ENCODE results near the gene MYOM1.

The MYOM1 gene

GRCh38 chr18:3261373-3262233, 41.8 kb upstream of the MYOM1 start, which contains the start of gene MYL12B:
Gene MYL12B, plus strand, starts transcription at chr18:3262133. Its CDS starts 10,766 bp downstream, at chr18:3272899.
- H3K27ac ChIP-seq (ENCODE audit: low read length) = peak within 1 kb of the TSS; percentile 67
- H3K4me3 ChIP-seq (ENCODE audit: low read length) = peak within 1 kb of the TSS; percentile 82
- H3K9me3 ChIP-seq (ENCODE audit: insufficient read depth, low read length) = no peaks in the 10 kb centered on the region
- peaks cover 30% of the 10 kb centered on the region for H3K4me1 ChIP-seq (ENCODE audit: low read length)
- no peak for TF ChIP-seq CTCF (IDR thresholded peaks at IDR 0.05; ENCODE audit: low read depth, low read length)
- no peak for TF ChIP-seq EZH2phosphoT487 (IDR thresholded peaks at IDR 0.05; ENCODE audit: low read depth)
- H3K27me3 ChIP-seq (ENCODE audit: low read depth, low read length) = no peaks in the 10 kb centered on the region
- H3K79me2 ChIP-seq (ENCODE audit: low read length) = peaks cover 53% of the 10 kb centered on the region
- H3K36me3 ChIP-seq (replicated peaks; ENCODE audit: low read depth, low read length) = peaks cover 22% of the 10 kb centered on the region
- H4K20me1 ChIP-seq (ENCODE audit: insufficient read depth, low read length) = peaks cover 24% of the 10 kb centered on the region
- H3K9ac ChIP-seq (ENCODE audit: low read length) = peak within 1 kb of the TSS; percentile 77
- peak within 1 kb of the TSS; percentile 66 for H2AFZ ChIP-seq (ENCODE audit: low read depth, low read length)
- peak within 1 kb of the TSS; percentile 99 for H3K4me2 ChIP-seq (ENCODE audit: low read length)

DNA sequence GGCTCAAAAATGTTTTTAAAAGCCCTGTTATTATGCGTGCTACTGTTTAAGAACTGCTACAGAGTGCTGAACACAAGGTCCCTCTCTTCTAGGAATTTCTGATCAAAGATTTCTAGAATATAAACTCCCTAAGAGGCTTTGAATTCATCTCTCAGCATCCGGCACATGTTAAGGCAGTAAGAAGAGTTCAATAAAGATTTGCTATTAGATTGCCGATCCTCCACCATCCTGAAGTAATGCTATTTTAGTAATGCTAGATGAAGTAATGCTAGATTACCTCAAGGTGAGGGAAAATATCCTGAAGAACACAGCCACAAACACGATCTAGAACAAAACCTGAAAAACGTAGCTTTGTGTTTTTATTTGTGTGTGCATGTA, 41.2 kb upstream of the MYOM1 start:
- peaks cover 18% of the 10 kb centered on the region for H4K20me1 ChIP-seq (ENCODE audit: insufficient read depth, low read length)
- peak overlapping the region; percentile 66 for H2AFZ ChIP-seq (ENCODE audit: low read depth, low read length)
- H3K4me2 ChIP-seq (ENCODE audit: low read length) = peak overlapping the region; percentile 99
- no peaks in the 10 kb centered on the region for H3K9me3 ChIP-seq (ENCODE audit: insufficient read depth, low read length)
- TF ChIP-seq CTCF (IDR thresholded peaks at IDR 0.05; ENCODE audit: low read depth, low read length) (no peak), EZH2phosphoT487 (IDR thresholded peaks at IDR 0.05; ENCODE audit: low read depth) (no peak)
- peaks cover 47% of the 10 kb centered on the region for H3K79me2 ChIP-seq (ENCODE audit: low read length)
- peak overlapping the region; percentile 82 for H3K4me3 ChIP-seq (ENCODE audit: low read length)
- H3K36me3 ChIP-seq (replicated peaks; ENCODE audit: low read depth, low read length) = peaks cover 28% of the 10 kb centered on the region
- H3K9ac ChIP-seq (ENCODE audit: low read length) = peak overlapping the region; percentile 77
- peak overlapping the region; percentile 67 for H3K27ac ChIP-seq (ENCODE audit: low read length)
- peaks cover 36% of the 10 kb centered on the region for H3K4me1 ChIP-seq (ENCODE audit: low read length)
- H3K27me3 ChIP-seq (ENCODE audit: low read depth, low read length) = no peaks in the 10 kb centered on the region

DNA sequence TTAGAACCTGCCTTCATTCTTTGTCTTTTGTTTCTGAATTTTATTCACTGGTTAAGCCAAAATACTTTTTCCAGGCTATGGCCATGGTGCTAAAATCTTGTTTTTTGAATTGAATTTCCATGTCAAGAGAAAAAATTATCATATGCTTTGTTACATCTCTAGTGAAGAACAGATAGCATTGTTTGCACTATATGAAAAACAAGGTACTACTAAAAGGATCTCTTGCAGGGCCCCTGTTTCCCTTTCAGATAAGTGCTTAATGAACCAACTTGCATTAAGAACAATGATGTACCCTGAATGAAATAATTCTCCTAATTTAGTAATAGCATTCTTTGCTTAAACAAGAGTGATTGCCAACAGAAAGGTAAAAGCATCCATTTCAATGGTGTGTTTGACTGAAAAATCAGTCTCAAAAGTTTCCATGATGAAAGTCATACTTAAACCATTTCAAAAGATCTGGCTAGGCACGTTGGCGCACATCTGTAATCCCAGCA, 37.9 kb upstream of the MYOM1 start:
- H3K27me3 ChIP-seq (ENCODE audit: low read depth, low read length) = no peaks in the 10 kb centered on the region
- TF ChIP-seq CTCF (IDR thresholded peaks at IDR 0.05; ENCODE audit: low read depth, low read length) (no peak), EZH2phosphoT487 (IDR thresholded peaks at IDR 0.05; ENCODE audit: low read depth) (no peak)
- H3K9ac ChIP-seq (ENCODE audit: low read length) = no peak overlapping the region
- H3K36me3 ChIP-seq (replicated peaks; ENCODE audit: low read depth, low read length) = peaks cover 59% of the 10 kb centered on the region
- no peaks in the 10 kb centered on the region for H3K9me3 ChIP-seq (ENCODE audit: insufficient read depth, low read length)
- H3K4me1 ChIP-seq (ENCODE audit: low read length) = peaks cover 36% of the 10 kb centered on the region
- H3K79me2 ChIP-seq (ENCODE audit: low read length) = peaks cover 22% of the 10 kb centered on the region
- H3K27ac ChIP-seq (ENCODE audit: low read length) = no peak overlapping the region
- H3K4me3 ChIP-seq (ENCODE audit: low read length) = no peak overlapping the region
- no peak overlapping the region for H2AFZ ChIP-seq (ENCODE audit: low read depth, low read length)
- H4K20me1 ChIP-seq (ENCODE audit: insufficient read depth, low read length) = peaks cover 16% of the 10 kb centered on the region
- no peak overlapping the region for H3K4me2 ChIP-seq (ENCODE audit: low read length)

All from OCI-LY3 (cell line).